Stimulated activated CD8-positive, alpha-beta memory T cell treated with anti-CD3 and anti-CD28 coated beads, Interleukin-4, amount 100 ng/mL, for 24 hours (primary cell): ENCODE results near the gene SP100.
"Not testable (repeated sequence)": the region's sequence is repeated elsewhere in the genome, so short reads cannot be mapped to it uniquely, and the experiment has no call there.

Experiments
- DNase-seq: peaks from one replicate; pipeline ENCODE4 v3.0.0-alpha.2; 2020; ENCODE audit warnings: low read depth

Gene SP100

DNA sequence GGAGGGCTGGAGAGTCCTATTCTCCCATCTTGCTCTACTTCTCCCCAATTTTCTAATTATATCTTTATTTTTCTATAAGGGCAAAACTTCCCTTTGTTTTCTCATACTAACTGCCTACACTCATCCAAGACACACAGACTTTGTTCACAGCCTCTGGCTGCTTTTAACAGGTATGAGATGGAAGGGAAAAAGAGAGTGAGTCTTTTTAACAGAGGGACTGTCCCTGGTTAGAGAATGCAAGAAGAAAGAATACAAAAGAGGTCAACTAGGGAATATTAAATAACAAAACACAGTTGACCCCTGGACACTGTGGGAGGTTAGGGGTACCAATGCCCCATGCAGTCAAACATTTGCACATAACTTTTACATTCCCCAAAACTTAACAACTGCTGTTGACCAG lies 41.8 kb downstream of the SP100 start:
- DNase-seq = no peak

DNA sequence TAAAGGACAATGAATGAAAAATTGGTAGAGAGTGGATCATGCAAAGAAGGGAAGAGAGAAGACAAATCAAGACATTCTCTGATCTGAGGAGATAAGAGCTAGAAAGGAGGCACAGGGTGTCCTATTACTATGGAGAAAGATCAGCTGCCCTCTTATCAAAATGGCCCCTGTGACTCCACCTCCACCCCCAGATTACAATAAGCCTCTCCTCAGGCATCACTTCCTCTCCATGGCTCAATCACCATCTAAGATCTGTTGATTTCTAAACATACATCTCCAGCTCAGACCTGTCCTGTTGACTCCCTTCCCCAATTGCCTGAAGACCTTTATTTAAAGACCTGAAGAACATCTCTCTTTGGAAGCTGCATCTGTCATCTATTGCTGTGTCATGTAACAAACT lies 43.2 kb downstream of the SP100 start:
- no peak for DNase-seq

DNA sequence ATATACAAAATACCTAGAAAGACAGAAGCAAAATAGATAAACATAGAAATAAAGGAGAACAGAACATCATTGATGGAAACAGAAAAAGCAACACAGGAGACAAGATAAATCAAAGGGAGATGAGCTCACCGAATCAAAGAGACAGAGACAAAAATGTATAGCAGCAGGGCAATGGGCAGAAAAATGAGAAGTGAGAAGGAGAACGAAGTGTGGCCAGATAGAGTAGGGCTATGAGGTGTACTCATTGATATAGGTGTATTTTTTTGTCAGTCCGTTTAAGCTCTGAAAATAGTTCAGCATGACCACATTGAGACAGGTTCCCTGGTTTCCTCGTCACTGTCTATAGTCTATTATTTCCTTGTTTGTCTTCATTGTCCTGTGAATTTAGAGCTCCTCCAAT lies 55.1 kb downstream of the SP100 start:
- no peak for DNase-seq

DNA sequence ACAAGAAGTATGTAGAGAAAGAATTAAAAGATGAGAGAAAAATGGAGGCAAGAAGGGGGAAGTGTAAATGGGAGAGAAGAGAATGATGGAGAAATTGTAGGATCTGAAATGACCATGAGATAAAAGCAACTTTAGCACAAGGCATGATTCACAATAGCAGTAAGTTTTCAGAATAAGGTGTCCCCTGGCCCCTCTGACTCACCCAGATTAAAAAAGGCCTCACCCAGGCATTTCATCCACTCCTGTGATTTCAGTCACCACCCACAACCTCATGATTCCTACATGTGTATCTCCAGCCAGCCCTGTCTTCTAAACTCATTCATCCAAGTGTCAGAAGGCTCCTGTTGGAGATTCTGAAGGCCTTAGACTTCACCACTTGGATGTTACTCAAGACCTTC lies 56.6 kb downstream of the SP100 start:
- peak; percentile 8 for DNase-seq

DNA sequence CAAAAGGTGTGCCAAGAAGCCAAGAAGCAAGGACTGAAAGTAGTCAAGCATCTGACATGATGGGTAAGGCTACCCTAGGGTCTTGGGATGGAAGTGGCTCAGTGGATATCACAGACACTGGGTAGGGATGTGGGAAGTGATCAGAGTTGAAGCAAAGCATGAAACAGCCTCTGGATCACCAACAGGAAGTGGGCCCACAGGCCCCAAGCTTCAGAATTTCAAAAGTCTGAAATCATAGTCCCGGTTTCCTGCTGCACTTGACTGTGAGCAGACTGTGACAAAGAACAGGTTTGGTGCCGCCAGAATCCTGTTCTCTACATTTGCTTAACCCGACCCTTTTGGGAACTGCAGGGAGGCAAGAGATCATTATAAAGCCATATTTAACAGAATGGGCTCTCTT lies 57.4 kb downstream of the SP100 start:
- DNase-seq = no peak

DNA sequence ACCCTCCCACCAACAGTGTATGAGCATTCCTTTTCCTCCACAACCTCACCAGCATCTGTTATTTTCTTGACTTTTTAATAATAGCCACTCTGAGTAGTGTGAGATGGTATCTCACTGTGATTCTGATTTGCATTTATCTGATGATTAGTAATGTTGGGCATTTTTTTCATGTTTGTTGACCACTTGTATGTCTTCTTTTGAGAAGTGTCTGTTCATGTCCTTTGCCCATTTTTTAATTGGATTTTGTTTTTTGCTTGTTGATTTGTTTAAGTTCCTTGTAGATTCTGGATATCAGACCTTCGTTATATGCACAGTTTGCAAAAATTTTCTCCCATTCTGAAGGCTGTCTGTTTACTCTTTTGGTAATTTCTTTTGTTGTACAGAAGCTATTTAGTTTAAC lies 59.1 kb downstream of the SP100 start:
- DNase-seq = no peak

DNA sequence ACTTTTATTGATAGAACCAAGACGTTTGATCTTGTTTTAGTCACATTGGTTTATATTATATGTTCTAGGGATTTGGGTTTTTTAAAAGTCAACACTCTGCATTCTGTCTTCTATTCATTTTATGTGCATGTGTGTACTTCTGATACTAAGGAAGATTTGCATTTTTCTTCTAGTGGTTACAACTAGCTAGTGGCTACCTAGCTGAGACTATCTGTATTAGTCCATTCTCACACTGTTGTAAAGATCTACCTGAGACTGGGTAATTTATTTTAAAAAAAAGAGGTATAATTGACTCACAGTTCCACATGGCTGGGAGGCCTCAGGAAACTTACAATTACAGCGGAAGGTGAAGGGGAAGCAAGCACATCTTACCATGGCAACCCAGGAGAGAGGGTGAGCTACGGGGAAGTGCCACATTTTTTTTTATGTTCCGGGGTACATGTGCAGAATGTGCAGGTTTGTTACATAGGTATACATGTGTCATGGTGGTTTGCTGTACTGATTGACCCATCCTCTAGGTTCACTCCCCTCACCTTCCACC lies 69.9 kb downstream of the SP100 start:
- no peak for DNase-seq

DNA sequence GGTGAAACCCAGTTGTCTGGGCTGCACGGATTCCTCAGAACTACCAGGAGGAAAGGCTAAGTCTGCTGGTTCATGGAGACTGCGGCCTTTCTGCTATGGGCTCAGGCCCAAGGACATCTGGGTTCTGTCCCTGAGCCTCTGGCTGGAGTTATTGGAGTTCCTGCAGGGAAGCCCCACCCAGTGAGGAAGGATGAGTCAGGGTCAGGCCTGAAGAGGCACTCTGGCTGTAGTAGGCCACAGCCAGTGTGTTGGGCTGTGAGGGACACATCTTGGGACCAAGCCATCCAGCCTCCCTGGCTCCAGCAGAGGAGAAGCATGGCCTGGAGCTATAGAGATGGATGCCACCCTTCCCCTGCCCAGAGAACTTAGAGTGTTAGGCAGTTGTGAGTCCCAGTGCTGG lies 75.2 kb downstream of the SP100 start:
- DNase-seq = not testable (repeated sequence)

DNA sequence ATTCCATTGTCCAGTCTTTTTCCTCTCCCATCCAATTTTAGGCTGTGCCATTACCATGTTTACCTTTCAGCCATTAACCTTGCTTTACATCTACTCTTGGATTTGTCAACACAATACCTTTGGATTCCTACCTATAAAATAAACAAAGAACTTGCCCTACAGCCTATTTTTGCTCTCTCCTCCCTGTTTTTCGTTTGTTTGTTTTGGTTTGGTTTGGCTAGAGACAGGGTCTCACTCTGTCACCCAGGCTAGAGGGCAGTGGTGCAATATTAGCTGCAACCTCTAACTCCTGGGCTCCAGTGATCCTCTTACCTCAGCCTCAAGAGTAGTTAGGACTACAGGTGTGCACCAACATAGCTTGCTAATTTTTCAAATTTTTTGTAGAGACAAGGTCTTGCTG lies 76.1 kb downstream of the SP100 start:
- no peak for DNase-seq

DNA sequence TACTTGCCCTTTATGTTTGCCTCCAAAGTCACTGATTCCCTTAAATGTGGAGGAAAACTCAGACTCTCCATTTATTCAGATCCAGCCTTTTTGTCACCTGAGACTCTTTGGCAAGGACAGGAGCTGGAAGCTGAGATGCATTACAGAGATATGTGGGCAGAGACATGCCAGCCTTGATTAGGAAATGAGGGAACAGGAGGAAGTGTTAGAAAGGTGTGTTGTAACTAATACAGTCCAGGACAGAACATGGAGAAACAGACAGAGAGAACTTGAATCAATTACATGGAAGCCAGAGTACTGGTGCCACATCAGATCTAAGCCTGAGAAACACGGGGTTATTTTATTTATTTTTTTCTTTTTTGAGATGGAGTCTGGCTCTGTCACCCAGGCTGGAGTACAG lies 79.0 kb downstream of the SP100 start:
- DNase-seq = no peak

DNA sequence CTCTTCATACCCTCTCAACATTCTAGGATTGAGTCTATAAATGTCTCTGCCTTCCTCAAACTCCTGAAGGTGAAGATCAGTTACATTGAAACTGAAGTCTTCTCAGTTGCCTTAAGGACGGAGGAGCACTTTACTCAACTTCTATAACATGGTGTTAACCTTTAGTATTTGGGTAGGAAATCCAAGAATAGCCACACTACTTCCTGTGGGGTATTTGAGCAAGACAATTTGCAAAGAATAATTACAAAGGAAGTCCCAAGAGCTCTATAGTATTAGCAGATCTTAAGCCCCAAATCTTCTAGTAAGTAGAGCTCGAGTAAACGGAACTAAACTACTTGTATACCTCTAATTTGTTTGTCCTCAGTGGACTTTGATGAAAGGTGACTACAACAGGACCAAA lies 80.9 kb downstream of the SP100 start:
- no peak for DNase-seq

DNA sequence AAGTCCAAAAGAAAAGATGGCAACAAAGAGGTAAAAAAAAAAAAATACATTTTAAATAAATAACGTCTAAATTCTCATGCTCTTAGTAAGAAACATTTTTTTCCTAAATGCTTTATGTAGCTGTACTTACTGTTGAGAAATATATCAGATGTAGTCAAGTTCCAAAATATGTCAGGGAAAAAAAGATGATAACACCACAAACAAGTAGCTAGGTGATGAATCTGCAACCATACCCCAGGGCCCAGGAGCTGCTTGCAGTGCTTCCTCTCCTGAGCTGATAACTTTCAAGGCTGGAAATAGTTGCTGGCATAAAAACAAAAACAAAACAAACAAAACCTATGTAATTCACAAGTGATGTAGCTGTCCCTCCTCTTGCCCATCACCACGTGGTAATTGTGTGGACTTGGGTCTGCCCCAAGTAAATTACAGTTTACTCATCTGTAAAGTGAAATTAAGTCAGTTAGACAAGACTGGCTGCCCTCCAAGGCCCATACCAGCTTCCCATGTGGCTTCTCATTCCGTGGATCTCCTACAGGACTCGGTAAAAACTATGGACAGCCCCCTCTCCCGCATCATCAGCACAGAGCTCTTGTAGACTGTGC lies 82.6 kb downstream of the SP100 start:
- no peak for DNase-seq

DNA sequence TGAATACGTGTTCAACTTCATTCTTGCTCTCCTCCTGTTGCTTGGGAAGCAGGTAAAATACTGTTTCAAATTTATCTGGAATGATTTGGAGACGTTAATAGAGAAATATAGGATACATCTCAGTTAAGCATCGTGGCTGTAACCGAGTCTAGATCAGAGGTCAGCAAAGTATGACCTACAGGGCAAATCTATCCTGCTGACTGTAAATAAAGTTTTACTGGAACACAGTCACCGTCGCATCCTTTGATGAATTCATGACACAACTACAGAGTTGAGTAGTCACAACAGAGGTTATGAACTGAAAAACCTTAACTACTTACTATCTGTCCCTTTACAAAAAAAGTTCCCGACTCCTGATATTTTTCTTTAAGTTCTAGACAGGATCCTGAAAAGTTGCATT lies 86.6 kb downstream of the SP100 start:
- no peak for DNase-seq

DNA sequence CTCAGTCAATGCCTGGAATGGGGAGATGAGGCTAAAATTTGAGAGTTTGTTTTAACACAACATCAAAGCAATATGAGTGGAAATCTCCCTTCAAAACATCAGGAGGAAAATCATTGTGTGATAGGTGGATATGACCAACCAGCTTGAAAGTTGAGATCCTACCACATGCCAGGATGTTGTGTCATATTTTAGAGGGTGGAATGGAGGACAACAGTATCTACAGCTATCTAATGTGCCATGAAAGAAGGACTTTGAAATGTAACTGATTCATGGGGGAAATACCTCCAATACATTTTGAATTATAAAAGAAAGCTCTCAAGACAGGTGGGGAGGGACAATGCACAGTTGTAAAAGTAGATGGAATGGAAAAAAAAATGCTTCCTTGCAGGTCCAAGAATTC lies 87.8 kb downstream of the SP100 start:
- no peak for DNase-seq

DNA sequence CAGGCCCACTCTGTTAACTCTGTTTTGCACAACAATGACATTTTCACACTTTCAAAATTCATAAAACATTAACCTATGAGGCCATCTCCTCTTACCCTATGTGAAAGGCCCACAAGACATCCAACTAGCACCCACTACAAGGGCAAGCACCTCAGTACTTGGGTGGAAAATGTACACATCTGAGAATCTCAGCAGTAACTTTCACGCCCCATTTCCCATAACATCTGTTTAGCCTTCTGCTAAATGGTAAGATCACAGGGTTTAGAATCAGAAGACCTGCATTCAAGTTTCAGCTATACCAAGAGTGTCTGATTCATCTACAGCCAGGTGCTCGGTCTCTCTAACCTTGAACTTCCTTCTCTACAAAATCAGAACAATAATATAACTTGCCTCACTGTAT lies 89.2 kb downstream of the SP100 start:
- no peak for DNase-seq

DNA sequence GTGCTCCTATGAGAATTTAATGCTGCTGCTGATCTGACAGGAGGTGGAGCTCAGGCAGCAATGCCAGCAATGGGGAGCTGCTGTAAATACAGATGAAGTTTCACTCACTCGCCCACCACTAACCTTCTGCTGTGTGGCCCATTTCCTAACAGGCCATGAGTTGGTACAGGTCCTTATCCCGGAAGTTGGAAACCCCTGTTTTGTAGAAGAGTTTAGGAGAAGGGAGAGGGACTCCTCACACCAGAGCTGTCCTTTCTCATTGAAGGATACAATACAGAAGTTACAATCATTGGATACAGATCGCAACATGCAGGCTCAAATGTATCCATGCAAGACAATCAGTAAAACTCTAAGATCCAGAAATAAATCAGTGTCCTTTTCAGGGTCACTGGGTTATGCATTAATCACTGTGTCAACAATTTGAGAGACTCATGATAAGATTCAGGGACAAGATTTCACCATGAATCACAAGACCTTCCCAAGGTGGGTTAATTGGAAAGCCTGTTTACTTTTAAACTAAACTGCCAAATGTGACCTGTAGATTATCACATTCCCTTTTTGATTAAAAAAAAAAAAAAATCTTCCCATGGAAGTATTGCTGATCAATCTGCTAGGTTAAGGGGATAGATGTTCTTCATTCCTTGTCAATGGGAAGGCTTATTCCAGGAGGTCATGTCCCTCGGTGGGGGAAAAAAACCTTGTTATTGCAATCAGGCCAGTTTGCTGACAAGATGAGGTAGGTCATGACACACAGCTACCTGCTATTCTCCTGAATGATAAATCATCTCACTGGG lies 97.2 kb downstream of the SP100 start:
- DNase-seq = no peak

DNA sequence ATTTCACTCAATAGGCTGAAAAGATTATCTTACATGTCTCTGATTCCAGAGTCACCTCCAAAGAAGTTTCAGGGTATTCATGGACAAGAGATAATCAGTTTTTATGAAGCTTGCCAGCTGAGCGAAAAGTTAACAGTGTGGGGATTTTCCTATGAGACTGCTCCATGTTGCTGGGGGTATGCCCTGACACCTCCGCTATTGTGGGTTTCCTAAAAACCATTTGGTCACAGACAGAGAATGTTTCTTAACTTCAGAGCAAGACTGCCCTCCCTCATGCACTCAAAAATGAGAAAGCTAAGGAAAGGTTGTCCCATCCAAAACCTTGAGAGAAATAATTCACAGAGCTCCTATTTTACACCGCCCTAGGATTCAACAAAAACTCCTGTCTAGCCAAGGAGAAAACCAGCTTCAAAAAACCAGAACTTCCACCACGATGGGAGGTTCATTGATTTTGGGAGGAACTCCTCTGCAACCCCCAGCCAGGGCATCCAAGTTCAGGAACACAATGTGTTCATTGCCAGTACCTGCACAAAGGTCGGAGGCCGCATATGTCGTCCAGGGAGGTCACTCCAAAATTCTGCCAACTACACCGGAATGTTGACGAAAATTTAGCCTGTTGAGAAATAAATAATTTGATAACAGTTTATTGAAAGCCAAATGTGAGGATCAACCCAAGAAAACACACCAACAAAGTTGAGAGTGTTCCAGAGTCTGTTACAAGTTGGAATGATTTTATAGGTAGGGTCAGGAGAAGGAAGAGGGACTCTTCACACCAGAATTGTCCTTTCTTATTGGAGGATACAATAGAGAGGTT lies 104.3 kb downstream of the SP100 start:
- DNase-seq = no peak

DNA sequence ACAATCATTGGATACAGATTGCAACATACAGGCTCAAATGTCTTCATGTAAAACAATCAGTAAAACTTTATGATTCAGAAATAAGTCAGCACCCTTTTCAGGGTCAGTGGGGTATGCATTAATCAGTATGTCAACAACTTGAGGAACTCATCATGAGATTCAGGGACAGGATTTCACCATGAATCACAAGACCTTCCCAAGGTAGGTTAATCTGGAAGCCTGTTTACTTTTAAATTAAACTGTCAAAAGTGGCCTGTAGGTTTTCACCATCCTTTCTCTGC lies 104.8 kb downstream of the SP100 start:
- no peak for DNase-seq

DNA sequence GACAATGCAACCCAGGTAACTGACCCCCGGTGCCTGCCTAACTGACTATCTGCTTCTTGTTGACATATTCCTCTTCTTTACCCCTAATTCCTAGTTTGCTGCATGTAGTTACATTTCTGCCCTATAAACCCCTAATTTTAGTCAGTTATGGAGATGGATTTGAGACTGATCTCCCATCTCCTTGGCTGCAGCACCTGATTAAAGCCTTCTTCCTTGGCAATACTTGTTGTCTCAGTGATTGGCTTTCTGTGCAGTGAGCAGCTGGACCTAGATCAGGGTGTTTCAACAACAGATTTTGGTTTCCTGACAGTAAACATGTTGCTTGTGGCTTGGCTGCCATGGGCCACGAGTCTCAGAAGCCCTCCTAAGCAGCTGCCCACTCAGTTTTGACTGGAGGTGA lies 105.4 kb downstream of the SP100 start:
- DNase-seq = no peak

DNA sequence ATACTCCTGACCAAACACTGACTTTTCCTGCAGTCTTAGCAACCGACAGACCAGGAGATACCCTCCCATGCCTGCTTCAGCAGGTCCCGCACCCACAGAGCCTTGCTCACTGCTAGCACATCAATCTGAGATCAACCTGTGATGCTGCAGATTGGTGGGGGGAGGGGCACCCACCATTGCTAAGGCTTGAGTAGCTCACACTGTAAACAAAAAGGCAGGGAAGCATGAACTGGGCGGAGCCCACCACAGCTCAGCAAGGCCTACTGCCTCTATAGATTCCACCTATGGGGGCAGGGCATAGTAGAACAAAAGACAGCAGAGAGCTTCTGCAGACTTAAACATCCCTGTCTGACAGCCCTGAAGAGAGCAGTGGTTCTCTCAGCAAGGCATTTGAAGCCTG lies 109.7 kb downstream of the SP100 start:
- DNase-seq = no peak

DNA sequence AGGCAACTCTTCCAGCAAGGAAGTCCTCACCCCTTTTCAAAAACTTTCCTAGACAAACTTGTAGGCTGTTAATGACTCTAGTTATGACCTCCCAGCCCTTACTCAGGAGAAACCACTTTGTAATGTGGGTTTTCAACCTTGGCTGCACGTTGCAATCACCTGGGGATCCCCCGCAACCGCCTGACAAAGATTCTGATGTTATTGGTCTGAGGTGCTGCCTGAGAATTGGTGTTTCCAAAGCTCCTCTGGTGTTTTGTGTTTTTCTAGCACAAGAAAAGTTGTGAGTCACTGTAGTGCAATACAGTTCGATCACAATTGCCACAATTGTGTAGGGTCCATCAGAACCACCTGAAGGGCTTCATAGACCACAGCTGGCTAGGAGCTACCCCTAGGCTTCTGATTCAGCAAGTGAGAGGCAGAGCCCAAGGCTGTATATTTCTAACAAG lies 121.6 kb downstream of the SP100 start:
- DNase-seq = no peak

DNA sequence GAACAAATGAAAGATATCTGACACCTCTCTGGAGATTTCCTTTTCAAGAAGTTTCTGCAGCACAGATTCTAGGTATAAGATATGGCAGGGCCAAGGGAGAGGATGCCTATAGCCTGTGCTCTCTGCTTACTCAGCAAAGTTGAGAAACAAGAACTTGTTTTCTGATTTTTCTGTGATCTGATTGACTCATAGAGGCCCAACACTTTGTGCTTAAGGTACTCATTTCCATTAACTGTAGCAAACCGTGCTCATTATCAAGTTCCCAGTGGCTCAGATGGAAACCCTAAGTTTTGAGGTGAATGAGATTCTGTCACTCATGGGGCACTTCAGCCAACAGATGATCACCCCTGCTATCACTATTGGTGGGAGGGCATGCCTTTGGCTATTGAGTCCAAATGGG lies 124.3 kb downstream of the SP100 start:
- DNase-seq = no peak

DNA sequence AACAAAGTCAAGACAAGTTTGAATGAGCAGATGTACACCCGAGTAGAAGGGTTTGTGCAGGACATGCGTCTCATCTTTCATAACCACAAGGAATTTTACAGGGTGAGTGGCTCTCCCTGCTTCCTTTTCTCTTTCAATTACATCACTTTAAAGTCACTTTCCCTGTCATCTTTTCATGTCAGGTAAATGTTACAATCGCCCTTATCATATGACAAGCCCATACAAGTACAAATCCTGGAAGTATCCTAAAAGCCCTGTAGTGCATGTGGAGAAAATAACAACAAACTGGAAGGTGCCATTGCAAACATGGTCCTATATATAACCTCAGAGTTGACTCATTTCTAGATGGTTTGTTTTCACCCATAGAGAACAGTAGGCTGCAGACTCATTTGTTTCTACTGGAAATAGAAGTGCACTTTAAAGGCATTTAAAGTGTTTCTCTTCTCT lies 126.0 kb downstream of the SP100 start:
- no peak for DNase-seq
